Neuronal stem cell (in vitro differentiated cells): ENCODE measurements around the gene GALNS. TPM values are rescaled to one million over a fixed set of nuclear protein-coding genes. Genes with fewer than 3 reads are reported as not detected.
A peak's percentile ranks its signal among the peaks of the same experiment; 100 is the strongest.

Source experiments
- DNase-seq: peaks from one replicate; pipeline ENCODE4 v3.0.0-alpha.2; 2013; ENCODE audit warnings: low spot score
- H2AFZ ChIP-seq: one replicate; pipeline ENCODE4 v1.6.1; 2013; ENCODE audit warnings: mild to moderate bottlenecking, low read length, inconsistent platforms
- H2AK5ac ChIP-seq: 2 replicates; pipeline ENCODE4 v1.6.1; 2013; ENCODE audit warnings: low read depth, mild to moderate bottlenecking, inconsistent platforms, low read length, moderate library complexity, mixed read lengths
- H2BK120ac ChIP-seq: 2 replicates; pipeline ENCODE4 v1.6.1; 2013; ENCODE audit warnings: low read depth, mild to moderate bottlenecking, inconsistent platforms, low read length, moderate library complexity, mixed read lengths
- H2BK12ac ChIP-seq: one replicate; pipeline ENCODE4 v1.6.1; 2013; ENCODE audit warnings: low read length, inconsistent platforms
- H2BK15ac ChIP-seq: 2 replicates; pipeline ENCODE4 v1.6.1; 2013; ENCODE audit warnings: mild to moderate bottlenecking, low read length, inconsistent platforms, mixed read lengths
- H2BK5ac ChIP-seq: one replicate; pipeline ENCODE4 v1.6.1; 2013; ENCODE audit warnings: inconsistent platforms, mild to moderate bottlenecking, low read length, moderate library complexity
- H3K14ac ChIP-seq: one replicate; pipeline ENCODE4 v1.6.1; 2013; ENCODE audit warnings: low read length, inconsistent platforms
- H3K18ac ChIP-seq: 2 replicates; pipeline ENCODE4 v1.6.1; 2013; ENCODE audit warnings: low read length, inconsistent platforms
- H3K23ac ChIP-seq: 2 replicates; pipeline ENCODE4 v1.6.1; 2013; ENCODE audit warnings: low read depth, mild to moderate bottlenecking, mixed read lengths, low read length, inconsistent platforms; ENCODE audit not compliant: poor library complexity
- H3K27ac ChIP-seq: replicated peaks from 3 replicates; pipeline ENCODE4 v1.5.1; 2013; ENCODE audit warnings: low read length, inconsistent platforms
- H3K27me3 ChIP-seq, 3 experiments: 2 replicates each; pipeline ENCODE4 v1.6.1; 2013; ENCODE audit warnings: low read length in 3 of 3, mild to moderate bottlenecking in 2 of 3, inconsistent platforms in 1 of 3, low read depth in 1 of 3, mixed read lengths in 1 of 3, moderate library complexity in 1 of 3; ENCODE audit not compliant: control insufficient read depth in 3 of 3, insufficient read depth in 3 of 3
- H3K36me3 ChIP-seq, 2 donors: replicated peaks in 1 of 2; 2 replicates each; pipeline ENCODE4 v1.6.1; 2013; ENCODE audit warnings: low read length in 2 of 2; ENCODE audit not compliant: control insufficient read depth in 2 of 2, insufficient read depth in 2 of 2
- H3K4ac ChIP-seq: 2 replicates; pipeline ENCODE4 v1.6.1; 2013; ENCODE audit warnings: inconsistent platforms, mild to moderate bottlenecking, low read length, moderate library complexity
- H3K4me1 ChIP-seq, 2 donors: 1 replicate in 1 of 2; 2 replicates in 1 of 2; pipeline ENCODE4 v1.6.1; 2013; ENCODE audit warnings: low read length in 2 of 2, low read depth in 1 of 2; ENCODE audit not compliant: control insufficient read depth in 2 of 2, insufficient read depth in 1 of 2
- H3K4me2 ChIP-seq: one replicate; pipeline ENCODE4 v1.6.1; 2013; ENCODE audit warnings: mild to moderate bottlenecking, low read length, inconsistent platforms; ENCODE audit not compliant: insufficient read depth, poor library complexity, severe bottlenecking
- H3K4me3 ChIP-seq, 2 donors: 2 replicates each; pipeline ENCODE4 v1.5.1; 2013; ENCODE audit warnings: low read length in 2 of 2, mild to moderate bottlenecking in 2 of 2, inconsistent platforms in 1 of 2, moderate library complexity in 1 of 2
- H3K79me1 ChIP-seq: one replicate; pipeline ENCODE4 v1.6.1; 2013; ENCODE audit warnings: low read depth, mild to moderate bottlenecking, inconsistent platforms, low read length, moderate library complexity
- H3K9ac ChIP-seq: one replicate; pipeline ENCODE4 v1.6.1; 2013; ENCODE audit warnings: mild to moderate bottlenecking, low read depth, low read length, inconsistent platforms; ENCODE audit not compliant: poor library complexity
- H3K9me3 ChIP-seq, 2 donors: replicated peaks in 1 of 2; 2 replicates each; pipeline versions ENCODE3 to v1.6.1; 2013; ENCODE audit warnings: low read length in 2 of 2, mild to moderate bottlenecking in 2 of 2, inconsistent platforms in 1 of 2, low read depth in 1 of 2, mixed read lengths in 1 of 2, moderate library complexity in 1 of 2; ENCODE audit not compliant: control insufficient read depth in 2 of 2, insufficient read depth in 1 of 2
- H4K8ac ChIP-seq: one replicate; pipeline ENCODE4 v1.6.1; 2013; ENCODE audit warnings: low read depth, mild to moderate bottlenecking, inconsistent platforms, low read length, moderate library complexity
- H4K91ac ChIP-seq: one replicate; pipeline ENCODE4 v1.6.1; 2013; ENCODE audit warnings: low read length, low read depth, mild to moderate bottlenecking, inconsistent platforms; ENCODE audit not compliant: poor library complexity
- WGBS, 2 donors: extraction: QIAGEN DNeasy Blood & Tissue Kit; methylation state at CpG; one replicate each; pipeline ENCODE4 v1.1.7; 2013; ENCODE audit warnings: missing lambda C conversion rate in 2 of 2, mixed read lengths in 1 of 2; ENCODE audit not compliant: insufficient read length in 2 of 2, insufficient replicate concordance in 1 of 2; ENCODE audit errors: extremely low coverage in 2 of 2; 5-methylcytosine and 5-hydroxymethylcytosine counted together
- polyA plus RNA-seq, 2 experiments: library from polyadenylated mRNA; stranded (reverse); fragments of 200-250 nt; gene quantifications; one replicate each; pipeline ENCODE4 v1.2.3, GENCODE V29; 2013

The GALNS gene, protein sequence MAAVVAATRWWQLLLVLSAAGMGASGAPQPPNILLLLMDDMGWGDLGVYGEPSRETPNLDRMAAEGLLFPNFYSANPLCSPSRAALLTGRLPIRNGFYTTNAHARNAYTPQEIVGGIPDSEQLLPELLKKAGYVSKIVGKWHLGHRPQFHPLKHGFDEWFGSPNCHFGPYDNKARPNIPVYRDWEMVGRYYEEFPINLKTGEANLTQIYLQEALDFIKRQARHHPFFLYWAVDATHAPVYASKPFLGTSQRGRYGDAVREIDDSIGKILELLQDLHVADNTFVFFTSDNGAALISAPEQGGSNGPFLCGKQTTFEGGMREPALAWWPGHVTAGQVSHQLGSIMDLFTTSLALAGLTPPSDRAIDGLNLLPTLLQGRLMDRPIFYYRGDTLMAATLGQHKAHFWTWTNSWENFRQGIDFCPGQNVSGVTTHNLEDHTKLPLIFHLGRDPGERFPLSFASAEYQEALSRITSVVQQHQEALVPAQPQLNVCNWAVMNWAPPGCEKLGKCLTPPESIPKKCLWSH
- polyA plus RNA-seq (2013, experiment 1 of 2), result 9.6 TPM
- 9.1 TPM for polyA plus RNA-seq (2013, experiment 2 of 2)

DNA sequence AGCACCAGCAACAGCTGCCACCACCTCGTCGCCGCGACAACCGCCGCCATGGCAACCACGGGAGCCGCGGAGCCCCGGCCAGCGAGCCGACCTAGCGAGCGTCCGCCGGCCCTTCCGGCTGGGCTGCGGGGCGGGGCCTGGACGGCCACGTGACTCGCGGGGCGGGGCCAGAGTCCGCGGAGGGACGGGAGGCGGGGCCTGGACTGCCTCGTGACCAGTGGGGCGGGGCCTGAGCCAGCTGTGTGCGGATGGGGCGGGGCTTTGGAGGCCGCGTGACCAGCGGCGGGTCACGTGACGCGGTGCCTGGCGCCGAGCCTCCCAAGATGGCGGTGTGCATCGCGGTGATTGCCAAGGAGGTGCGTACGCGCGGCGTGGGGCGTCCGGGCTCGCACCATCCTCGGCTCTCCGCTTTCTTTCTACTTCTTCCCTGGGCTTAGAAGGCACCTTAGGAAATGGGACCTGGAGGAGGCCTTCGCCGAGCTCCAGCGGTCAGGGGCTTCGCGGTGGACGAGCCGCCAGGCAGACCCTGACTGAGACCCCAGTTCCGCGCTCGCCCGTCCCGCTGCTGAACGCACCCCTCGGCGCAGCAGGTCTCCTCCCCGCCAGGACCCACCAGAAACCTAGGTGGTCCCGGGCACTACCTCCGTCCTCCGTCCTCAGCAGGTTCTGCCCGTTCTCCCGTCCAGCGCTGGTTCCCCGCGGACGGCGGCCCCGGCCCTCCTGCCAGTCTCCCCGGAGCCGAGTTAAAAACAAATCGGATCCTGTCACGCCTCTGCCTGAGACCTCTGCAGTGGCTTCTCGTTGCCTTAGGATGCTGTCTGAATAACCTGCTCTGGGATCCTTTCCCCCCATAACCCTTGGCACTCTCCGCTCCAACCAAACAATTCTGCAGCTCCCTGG, at the start of gene GALNS, which contains the start of gene TRAPPC2L:
Gene GALNS, minus strand, starts transcription at position 120 of the 900 bp plus-strand sequence. Its CDS starts 70 bp downstream, at position 50.
Gene TRAPPC2L, plus strand, starts transcription at position 300 of the 900 bp plus-strand sequence. Its CDS starts 24 bp downstream, at position 324.
- Histone ChIP-seq H3K36me3 (peaks cover 16 to 29% of the 10 kb centered on the region in 2 donors), H3K4me3 (peak within 1 kb of the TSS; percentile 88 to 94), H4K8ac (peak within 1 kb of the TSS; percentile 94), H2BK120ac (no peak within 1 kb of the TSS), H3K14ac (peak within 1 kb of the TSS; percentile 64), H3K4me2 (peak within 1 kb of the TSS; percentile 92), H3K4ac (peak within 1 kb of the TSS; percentile 46), H3K23ac (peak within 1 kb of the TSS; percentile 98), H3K9me3 (no peaks in the 10 kb centered on the region), H4K91ac (no peak within 1 kb of the TSS), H3K18ac (peak within 1 kb of the TSS; percentile 86), H2BK15ac (peak within 1 kb of the TSS; percentile 45), H2BK12ac (peak within 1 kb of the TSS; percentile 63), H2AFZ (peak within 1 kb of the TSS; percentile 92), H3K4me1 (peaks cover 11 to 26% of the 10 kb centered on the region in 2 donors), H2BK5ac (no peak within 1 kb of the TSS), H3K27ac (no peak within 1 kb of the TSS), H3K27me3 (no peaks in the 10 kb centered on the region), H3K79me1 (peaks cover 12% of the 10 kb centered on the region), H2AK5ac (peak within 1 kb of the TSS; percentile 74), H3K9ac (peak within 1 kb of the TSS; percentile 90)
- no CpG with 5 or more reads among the region's 87 CpGs for WGBS, 2 donors
- peak; percentile 98 for DNase-seq

DNA sequence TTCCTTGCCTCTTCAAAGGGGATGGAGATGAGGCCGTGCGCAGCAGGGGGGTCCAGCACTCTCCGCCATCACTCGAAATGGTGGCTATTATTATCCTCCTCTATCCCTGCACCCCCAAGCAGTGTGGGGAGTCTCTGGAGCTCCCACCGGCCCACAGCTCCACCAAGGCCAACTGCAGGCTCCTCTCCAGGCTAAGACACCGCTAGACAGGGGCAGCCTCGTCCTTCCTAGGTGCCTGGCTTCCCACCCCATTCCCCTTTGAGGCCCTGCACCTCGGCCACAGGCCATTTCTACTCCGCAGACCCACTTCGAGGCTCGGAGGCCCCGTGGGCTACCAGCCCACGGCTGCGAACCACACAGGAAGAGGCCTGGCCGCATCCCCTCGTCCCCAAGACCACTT, 49.3 kb upstream of the GALNS start:
- Histone ChIP-seq H2BK5ac (peak overlapping the region; percentile 93), H3K79me1 (no peaks in the 10 kb centered on the region), H3K18ac (peak overlapping the region; percentile 94), H3K27ac (no peak overlapping the region), H3K4ac (no peak overlapping the region), H3K4me2 (no peak overlapping the region), H2AFZ (no peak overlapping the region), H2BK120ac (no peak overlapping the region), H4K8ac (no peak overlapping the region), H2AK5ac (peak overlapping the region; percentile 46), H2BK15ac (peak overlapping the region; percentile 8), H3K9ac (no peak overlapping the region), H4K91ac (peak overlapping the region; percentile 89), H3K23ac (peak overlapping the region; percentile 89), H2BK12ac (no peak overlapping the region), H3K9me3 (no peaks in the 10 kb centered on the region), H3K36me3 (no peaks in the 10 kb centered on the region), H3K4me1 (peaks cover 3 to 8% of the 10 kb centered on the region in 2 donors), H3K4me3 (no peak overlapping the region), H3K27me3 (peaks cover 0 to 14% (median 0%) of the 10 kb centered on the region in 3 experiments), H3K14ac (peak overlapping the region; percentile 97)
- no CpG with 5 or more reads among the region's 16 CpGs for WGBS, 2 donors
- no peak for DNase-seq

DNA sequence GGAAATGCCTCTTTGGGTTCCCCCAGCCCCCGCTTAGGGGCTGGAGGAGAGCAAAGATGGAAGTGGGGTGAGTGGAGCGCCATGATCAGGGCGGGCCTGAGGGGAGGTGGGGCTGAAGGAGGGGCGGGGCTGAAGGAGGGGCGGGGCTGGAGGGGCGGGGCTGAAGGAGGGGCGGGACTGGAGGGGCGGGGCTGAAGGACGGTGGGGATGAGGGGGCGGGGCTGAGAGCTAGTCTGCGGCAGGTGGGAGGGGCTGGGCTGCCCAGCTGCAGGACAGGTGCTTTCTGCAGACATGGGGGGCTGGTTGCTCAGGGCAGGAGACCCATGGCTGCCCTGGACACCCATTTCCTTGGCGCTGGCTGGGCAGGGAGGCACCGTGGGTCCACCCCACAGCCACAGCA, 48.8 kb upstream of the GALNS start:
- Histone ChIP-seq H3K27me3 (peaks cover 0 to 19% (median 0%) of the 10 kb centered on the region in 3 experiments), H2BK15ac (peak overlapping the region; percentile 78), H3K4me3 (no peak overlapping the region), H3K79me1 (no peaks in the 10 kb centered on the region), H3K4me2 (no peak overlapping the region), H3K4ac (no peak overlapping the region), H3K36me3 (no peaks in the 10 kb centered on the region), H4K91ac (no peak overlapping the region), H3K4me1 (peaks cover 0 to 8% of the 10 kb centered on the region in 2 donors), H2BK5ac (peak overlapping the region; percentile 93), H4K8ac (no peak overlapping the region), H2AFZ (peak overlapping the region; percentile 49), H3K9me3 (no peaks in the 10 kb centered on the region), H3K27ac (no peak overlapping the region), H2BK120ac (no peak overlapping the region), H3K9ac (no peak overlapping the region), H2AK5ac (peak overlapping the region; percentile 96), H3K23ac (peak overlapping the region; percentile 89), H3K18ac (peak overlapping the region; percentile 94), H3K14ac (peak overlapping the region; percentile 97), H2BK12ac (no peak overlapping the region)
- no peak for DNase-seq
- WGBS, 2 donors, result no CpG with 5 or more reads among the region's 13 CpGs
